HUDEP-2 (cell line): Measurements from ENCODE around the gene ADAM10.

Experiments used
- DNase-seq, 76 experiments: peaks; one replicate each; lab custom pipeline; 2025; ENCODE audit not compliant: unreplicated experiment in 76 of 76; lab: John Stamatoyannopoulos, UW

Gene ADAM10

GRCh38 chr15:58556541-58556940 is 193.0 kb downstream of the ADAM10 start:
- no peak for DNase-seq

- DNase-seq: no peak
Observed at GRCh38 chr15:58556028-58556361, 193.5 kb downstream of the ADAM10 start.

GRCh38 chr15:58555162-58556027 is 194.1 kb downstream of the ADAM10 start:
- DNase-seq: no peak

- no peak for DNase-seq
Observed at GRCh38 chr15:58554758-58555157, 194.7 kb downstream of the ADAM10 start.

GRCh38 chr15:58553365-58553918 is 196.1 kb downstream of the ADAM10 start:
- no peak for DNase-seq

GRCh38 chr15:58552505-58553364 is 196.8 kb downstream of the ADAM10 start:
- DNase-seq: no peak

- DNase-seq: no peak
Observed at GRCh38 chr15:58551764-58552504, 197.6 kb downstream of the ADAM10 start.

GRCh38 chr15:58551084-58551763 is 198.3 kb downstream of the ADAM10 start:
- DNase-seq: no peak

GRCh38 chr15:58549785-58550074 is 199.8 kb downstream of the ADAM10 start:
- DNase-seq: no peak

GRCh38 chr15:58549013-58549784 is 200.3 kb downstream of the ADAM10 start:
- no peak for DNase-seq

- DNase-seq: no peak
Observed at GRCh38 chr15:58548308-58549012, 201.0 kb downstream of the ADAM10 start.

GRCh38 chr15:58547628-58548307 is 201.7 kb downstream of the ADAM10 start:
- no peak for DNase-seq

GRCh38 chr15:58546635-58547627 is 202.6 kb downstream of the ADAM10 start:
- peak in 70 of 76 experiments; percentile 9 to 86 (median 58) for DNase-seq

- DNase-seq: no peak
Observed at GRCh38 chr15:58546066-58546591, 203.4 kb downstream of the ADAM10 start.

- DNase-seq: no peak
Observed at GRCh38 chr15:58545307-58546065, 204.0 kb downstream of the ADAM10 start.

GRCh38 chr15:58544756-58545155 is 204.8 kb downstream of the ADAM10 start:
- DNase-seq: no peak
